Fibroblast of villous mesenchyme (primary cell): Measurements from ENCODE around the gene PRELID1. TPM values are rescaled to one million over a fixed set of nuclear protein-coding genes. Genes with fewer than 3 reads are reported as not detected.

Experiments
- DNase-seq: peaks from one replicate; pipeline ENCODE4 v3.0.0-alpha.2; 2010; ENCODE audit warnings: low read depth
- H3K4me3 ChIP-seq: 2 replicates; pipeline ENCODE4 v1.5.1; 2011; ENCODE audit warnings: low read depth, mild to moderate bottlenecking, low read length
- CTCF ChIP-seq: IDR thresholded peaks from 2 replicates; pipeline ENCODE4 v1.5.1; 2012; ENCODE audit warnings: low read depth, mild to moderate bottlenecking, low read length; ENCODE audit not compliant: insufficient read depth
- total RNA-seq: library from RNA; depleted of rRNA; stranded (reverse); fragments of >200 nt; gene quantifications from 2 replicates; pipeline ENCODE4 v1.2.3, GENCODE V29; 2012

PRELID1 gene
- total RNA-seq, 1 donor: 122 TPM

- DNase-seq: no peak
- no peak for TF ChIP-seq CTCF
- no peak overlapping the region for H3K4me3 ChIP-seq
Measured at GRCh38 chr5:177320879-177321278, 17.3 kb downstream of the PRELID1 start.

- TF ChIP-seq CTCF: no peak
- no peak overlapping the region for H3K4me3 ChIP-seq
- no peak for DNase-seq
Measured at GRCh38 chr5:177325868-177326381, 22.3 kb downstream of the PRELID1 start.

- no peak for TF ChIP-seq CTCF
- peak; percentile 50 for DNase-seq
- no peak overlapping the region for H3K4me3 ChIP-seq
Measured at GRCh38 chr5:177327539-177328522, 24.2 kb downstream of the PRELID1 start.

- no peak overlapping the region for H3K4me3 ChIP-seq
- no peak for TF ChIP-seq CTCF
- DNase-seq: no peak
Measured at GRCh38 chr5:177328545-177329231, 25.1 kb downstream of the PRELID1 start.

- TF ChIP-seq CTCF: no peak
- no peak overlapping the region for H3K4me3 ChIP-seq
Measured at GRCh38 chr5:177329883-177330282, 26.3 kb downstream of the PRELID1 start.

GRCh38 chr5:177330991-177331842, 27.6 kb downstream of the PRELID1 start:
- TF ChIP-seq CTCF: no peak
- H3K4me3 ChIP-seq: no peak overlapping the region

More at GRCh38 chr5:177329883-177330282, 26.3 kb downstream of the PRELID1 start:
- DNase-seq: no peak

More at GRCh38 chr5:177330991-177331842, 27.6 kb downstream of the PRELID1 start:
- no peak for DNase-seq
